ENCODE results near the gene TUBB3. TPM values are rescaled to one million over a fixed set of nuclear protein-coding genes. Genes with fewer than 3 reads are reported as not detected.
A peak's percentile ranks its signal among the peaks of the same experiment; 100 is the strongest.

The TUBB3 gene
- total RNA-seq, 2 donors from 2014 or later: 2.9 TPM; not detected in 1

DNA sequence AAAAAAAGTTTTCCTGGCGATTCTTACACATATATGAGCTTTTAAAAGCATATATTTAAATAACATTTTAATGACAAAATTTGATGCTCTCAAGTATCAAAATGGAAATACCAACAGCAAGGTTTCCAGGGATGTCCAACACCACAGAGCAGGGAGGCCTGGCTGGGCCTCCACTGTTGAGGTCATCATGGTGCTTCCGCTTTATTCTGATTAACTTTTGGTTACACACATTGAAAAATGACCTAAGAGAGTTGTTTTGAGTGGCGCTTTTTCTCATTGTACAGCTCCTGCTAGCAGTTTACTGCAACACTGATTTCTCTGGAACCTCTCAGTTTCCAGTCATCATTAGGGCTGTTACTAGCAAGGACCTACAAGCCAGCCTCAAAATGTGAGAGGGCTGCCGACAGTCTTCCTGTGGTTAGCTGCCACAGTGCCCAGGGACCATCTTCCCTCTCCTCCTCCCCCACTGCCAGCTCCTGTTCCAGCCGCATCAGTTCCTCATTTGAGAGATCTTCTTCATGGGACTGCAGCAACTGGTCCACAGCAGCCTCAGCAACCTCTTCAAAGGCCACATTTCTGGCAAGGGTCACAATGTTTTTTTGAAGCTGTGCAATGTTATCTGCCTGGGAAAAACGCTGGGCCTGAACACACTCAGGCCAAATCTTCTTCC lies 46.7 kb downstream of the TUBB3 start:
- ATAC-seq (no peak), DNase-seq (peak in 1 of 4 donors; percentile 32)
- intact Hi-C loops (cut with DNase I): no loop called here
- TF ChIP-seq CTCF (IDR thresholded peaks at IDR 0.05): no peak
- no peak for TF ChIP-seq POLR2A (IDR thresholded peaks at IDR 0.05)
- H3K4me3 ChIP-seq: no peak overlapping the region
- no peaks in the 10 kb centered on the region for H3K36me3 ChIP-seq (replicated peaks in 1 of 2; ENCODE audit: insufficient read depth in 1 of 2, low read depth in 2 of 2)
- H3K27me3 ChIP-seq: no peaks in the 10 kb centered on the region
- H3K27ac ChIP-seq: no peak overlapping the region
- peaks cover 40% of the 10 kb centered on the region for H3K4me1 ChIP-seq
- no peaks in the 10 kb centered on the region for H3K9me3 ChIP-seq
- WGBS, 2 donors: 83 to 92% methylated on average over 6 of the region's 6 CpGs

- H3K9me3 ChIP-seq: no peaks in the 10 kb centered on the region
- no peaks in the 10 kb centered on the region for H3K36me3 ChIP-seq (replicated peaks in 1 of 2; ENCODE audit: insufficient read depth in 1 of 2, low read depth in 2 of 2)
- no peaks in the 10 kb centered on the region for H3K27me3 ChIP-seq
- peak; percentile 15 for ATAC-seq
- peaks cover 45% of the 10 kb centered on the region for H3K4me1 ChIP-seq
- 36 to 51% methylated on average over 35 to 42 of the region's 42 CpGs for WGBS, 2 donors
- DNase-seq: peak in 2 of 4 donors; percentile 34 to 38
- peak overlapping the region; percentile 94 to 99 (median 97) for H3K27ac ChIP-seq
- peak overlapping the region; percentile 84 to 87 for H3K4me3 ChIP-seq
- no peak for TF ChIP-seq POLR2A (IDR thresholded peaks at IDR 0.05)
- TF ChIP-seq CTCF (IDR thresholded peaks at IDR 0.05): no peak
- intact Hi-C loops (cut with DNase I): no loop called here
Observed at GRCh38 chr16:89971495-89972243, 48.5 kb downstream of the TUBB3 start.

DNA sequence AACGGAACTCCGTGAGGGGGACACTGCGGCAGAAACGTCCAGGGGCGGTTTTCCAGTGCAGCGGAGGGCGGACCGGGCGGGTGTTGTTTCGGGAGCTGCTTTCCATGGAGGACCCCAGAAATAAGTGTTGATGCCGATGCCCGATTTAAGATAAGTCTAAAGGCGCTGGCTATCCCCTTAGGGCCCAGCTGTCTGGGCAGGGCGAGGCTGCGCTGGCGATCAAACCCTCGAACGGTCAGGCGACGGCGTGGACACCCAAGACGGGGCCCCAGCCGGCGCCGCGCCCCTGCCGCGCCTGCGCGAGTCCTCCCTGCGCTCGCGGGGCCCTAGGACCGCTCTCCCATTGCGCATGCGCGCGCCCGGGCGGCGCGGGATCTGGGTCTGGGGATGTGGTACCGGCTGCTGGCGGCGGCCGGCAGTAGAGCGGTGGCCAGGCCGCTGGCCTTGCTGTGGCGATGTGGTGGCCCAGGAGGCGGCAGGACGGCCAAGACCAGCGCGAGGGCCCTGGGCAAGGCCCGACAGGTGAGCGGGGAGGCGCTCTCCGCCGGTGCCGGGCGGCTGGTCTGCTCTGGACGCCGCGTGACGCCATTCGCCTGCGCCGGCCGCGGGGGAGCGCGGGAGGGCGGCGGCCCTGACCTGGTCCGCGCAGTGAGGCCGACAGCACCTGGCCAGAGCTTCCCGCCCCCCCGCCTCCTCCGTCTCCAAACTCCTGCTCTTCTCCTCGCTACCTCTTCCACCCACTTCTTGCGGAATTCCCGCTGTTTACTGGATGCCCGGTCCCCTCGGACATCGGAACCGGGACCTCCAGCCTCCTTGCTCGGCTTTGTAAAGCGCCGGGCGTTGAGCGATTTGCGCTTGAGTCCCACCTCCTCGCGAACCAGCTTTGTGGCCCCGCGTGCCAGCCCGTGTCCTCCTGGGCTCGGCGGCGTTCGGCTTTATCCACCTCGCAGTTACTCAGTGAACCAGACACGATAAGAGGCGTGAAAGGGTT lies 49.4 kb downstream of the TUBB3 start:
- ATAC-seq: peak; percentile 98
- peak; percentile 83 to 92 (median 86) for TF ChIP-seq POLR2A (IDR thresholded peaks at IDR 0.05)
- TF ChIP-seq CTCF (IDR thresholded peaks at IDR 0.05): peak in 2 of 7 experiments; percentile 22 to 34
- peaks cover 45% of the 10 kb centered on the region for H3K4me1 ChIP-seq
- 0 to 1% methylated on average over 26 to 103 of the region's 104 CpGs for WGBS, 2 donors
- peak overlapping the region; percentile 84 to 87 for H3K4me3 ChIP-seq
- peak overlapping the region; percentile 94 to 99 (median 97) for H3K27ac ChIP-seq
- H3K9me3 ChIP-seq: no peaks in the 10 kb centered on the region
- no peaks in the 10 kb centered on the region for H3K36me3 ChIP-seq (replicated peaks in 1 of 2; ENCODE audit: insufficient read depth in 1 of 2, low read depth in 2 of 2)
- peak; percentile 92 to 95 (median 92) for DNase-seq
- intact Hi-C loops (cut with DNase I): no loop called here
- H3K27me3 ChIP-seq: no peaks in the 10 kb centered on the region

DNA sequence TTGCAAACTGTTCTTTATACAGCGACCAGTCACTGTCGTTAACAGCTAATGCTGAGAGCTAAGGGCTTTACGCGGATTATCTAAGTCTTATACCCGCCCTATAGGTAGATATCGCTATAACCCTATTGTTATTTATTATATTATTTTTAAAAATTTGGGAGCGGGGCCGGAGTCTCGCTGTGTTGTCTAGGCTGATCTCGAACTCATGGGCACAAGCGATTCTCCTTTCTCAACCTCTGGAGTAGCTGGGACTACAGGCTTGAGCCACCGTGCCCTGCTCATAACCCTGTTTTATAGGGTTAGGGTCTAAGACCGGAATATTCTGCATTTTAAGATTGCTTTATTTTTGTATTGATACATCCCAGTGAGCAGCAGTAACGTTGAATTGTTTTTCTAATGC lies 50.1 kb downstream of the TUBB3 start:
- no peaks in the 10 kb centered on the region for H3K36me3 ChIP-seq (replicated peaks in 1 of 2; ENCODE audit: insufficient read depth in 1 of 2, low read depth in 2 of 2)
- no peak for ATAC-seq
- H3K27ac ChIP-seq: peak overlapping the region; percentile 94 to 99 (median 97)
- H3K4me1 ChIP-seq: peaks cover 45% of the 10 kb centered on the region
- no peaks in the 10 kb centered on the region for H3K27me3 ChIP-seq
- no peak for DNase-seq
- TF ChIP-seq POLR2A (IDR thresholded peaks at IDR 0.05): no peak
- no peak for TF ChIP-seq CTCF (IDR thresholded peaks at IDR 0.05)
- intact Hi-C loops (cut with DNase I): no loop called here
- H3K9me3 ChIP-seq: no peaks in the 10 kb centered on the region
- H3K4me3 ChIP-seq: peak overlapping the region; percentile 84 to 87
- 9% methylated on average over 14 of the region's 14 CpGs for WGBS, 2 donors
